CD4-positive, CD25-positive, alpha-beta regulatory T cell (primary cell): Measurements from ENCODE around the gene DTNB. TPM values are rescaled to one million over a fixed set of nuclear protein-coding genes. Genes with fewer than 3 reads are reported as not detected.
A peak's percentile ranks its signal among the peaks of the same experiment; 100 is the strongest.

Source experiments
- ATAC-seq, 2 donors: fragments of 150-1000 bp; cut with Tn5 transposase; one replicate each; pipeline ENCODE4 v1.10.0; 2021; ENCODE audit warnings: low read depth in 2 of 2, moderate number of reproducible peaks in 2 of 2, moderate library complexity in 1 of 2
- DNase-seq, 3 donors: peaks; one replicate each; pipeline versions ENCODE4 v3.0.0 to v3.0.0-alpha.2; 2012 to 2022; ENCODE audit warnings: mixed read lengths in 1 of 3
- H3K27ac ChIP-seq: one replicate; pipeline ENCODE4 v1.7.0; 2013; ENCODE audit warnings: mild to moderate bottlenecking, low read length; ENCODE audit not compliant: insufficient read depth, poor library complexity, severe bottlenecking
- H3K27me3 ChIP-seq: one replicate; pipeline ENCODE4 v1.7.0; 2013; ENCODE audit warnings: low read length; ENCODE audit not compliant: control insufficient read depth, insufficient read depth
- H3K36me3 ChIP-seq: one replicate; pipeline ENCODE4 v1.7.0; 2013; ENCODE audit warnings: mild to moderate bottlenecking, low read length, moderate library complexity; ENCODE audit not compliant: control insufficient read depth, insufficient read depth
- H3K4me1 ChIP-seq: 2 replicates; pipeline ENCODE4 v1.7.0; 2013; ENCODE audit warnings: mild to moderate bottlenecking, low read length; ENCODE audit not compliant: insufficient read depth, control insufficient read depth, poor library complexity, severe bottlenecking
- H3K4me3 ChIP-seq: one replicate; pipeline ENCODE4 v1.7.0; 2013; ENCODE audit warnings: low read depth, mild to moderate bottlenecking, low read length, moderate library complexity
- H3K9me3 ChIP-seq, 2 experiments: 1 replicate in 1 of 2; 2 replicates in 1 of 2; pipeline ENCODE4 v1.7.0; 2013; ENCODE audit warnings: low read length in 2 of 2, mild to moderate bottlenecking in 1 of 2, moderate library complexity in 1 of 2; ENCODE audit not compliant: control insufficient read depth in 2 of 2
- H3K27ac Mint-ChIP-seq, 3 donors: one replicate each; pipeline ENCODE4 v1.8.0; 2020 to 2022; ENCODE audit warnings: mild to moderate bottlenecking in 3 of 3, mixed read lengths in 3 of 3, moderate library complexity in 2 of 3
- H3K27me3 Mint-ChIP-seq: one replicate; pipeline ENCODE4 v1.8.0; 2022; ENCODE audit warnings: mild to moderate bottlenecking, mixed read lengths
- H3K36me3 Mint-ChIP-seq: one replicate; pipeline ENCODE4 v1.8.0; 2020; ENCODE audit warnings: mixed read lengths
- H3K4me1 Mint-ChIP-seq, 4 donors: one replicate each; pipeline ENCODE4 v1.8.0; 2020 to 2022; ENCODE audit warnings: mixed read lengths in 4 of 4, mild to moderate bottlenecking in 1 of 4
- H3K4me3 Mint-ChIP-seq, 4 donors: one replicate each; pipeline ENCODE4 v1.8.0; 2020 to 2022; ENCODE audit warnings: mild to moderate bottlenecking in 4 of 4, mixed read lengths in 4 of 4, moderate library complexity in 3 of 4
- H3K9me3 Mint-ChIP-seq, 7 donors: one replicate each; pipeline ENCODE4 v1.8.0; 2020 to 2022; ENCODE audit warnings: mixed read lengths in 7 of 7, mild to moderate bottlenecking in 3 of 7, moderate library complexity in 2 of 7
- polyA plus RNA-seq, 4 donors: library from polyadenylated mRNA; unstranded; fragments of 300-500 nt; fragmentation: Illumina TruSeq; gene quantifications; one replicate each; pipeline ENCODE4 v1.2.3, GENCODE V29; 2021
- total RNA-seq: library from RNA; stranded (reverse); gene quantifications from one replicate; pipeline ENCODE4 v1.2.3, GENCODE V29; 2022

The DTNB gene
- total and polyA plus RNA-seq, 5 donors from 2014 or later = 11.5 to 50.1 (median 15.0) TPM

- H3K36me3 Mint-ChIP-seq = peaks cover 24% of the 10 kb centered on the region
- H3K27me3 ChIP-seq = no peaks in the 10 kb centered on the region
- no peak overlapping the region for H3K4me3 ChIP-seq
- no peak overlapping the region for H3K27ac ChIP-seq
- no peaks in the 10 kb centered on the region for H3K9me3 ChIP-seq
- H3K9me3 Mint-ChIP-seq = no peaks in the 10 kb centered on the region
- H3K27ac Mint-ChIP-seq = no peak overlapping the region
- DNase-seq (no peak), ATAC-seq (no peak)
- peaks cover 14% of the 10 kb centered on the region for H3K4me1 ChIP-seq
- peaks cover 0 to 26% (median 13%) of the 10 kb centered on the region in 4 donors for H3K4me1 Mint-ChIP-seq
- H3K4me3 Mint-ChIP-seq = no peak overlapping the region
- no peaks in the 10 kb centered on the region for H3K27me3 Mint-ChIP-seq
- H3K36me3 ChIP-seq = peaks cover 5% of the 10 kb centered on the region
Measured at GRCh38 chr2:25372405-25373268, 300.7 kb downstream of the DTNB start.

GRCh38 chr2:25371253-25372241 lies 301.8 kb downstream of the DTNB start:
- Histone ChIP-seq H3K4me1 (peaks cover 3% of the 10 kb centered on the region), H3K27me3 (no peaks in the 10 kb centered on the region), H3K9me3 (no peaks in the 10 kb centered on the region), H3K4me3 (no peak overlapping the region), H3K27ac (no peak overlapping the region), H3K36me3 (peaks cover 5% of the 10 kb centered on the region)
- ATAC-seq (no peak), DNase-seq (no peak)
- Mint-ChIP-seq H3K36me3 (peaks cover 22% of the 10 kb centered on the region), H3K4me3 (peak overlapping the region in 1 of 4 donors; percentile 0), H3K27me3 (no peaks in the 10 kb centered on the region), H3K27ac (no peak overlapping the region), H3K9me3 (no peaks in the 10 kb centered on the region), H3K4me1 (peaks cover 0 to 22% (median 5%) of the 10 kb centered on the region in 4 donors)

GRCh38 chr2:25369876-25370275 lies 303.5 kb downstream of the DTNB start:
- H3K9me3 Mint-ChIP-seq = no peaks in the 10 kb centered on the region
- no peak overlapping the region for H3K4me3 ChIP-seq
- no peaks in the 10 kb centered on the region for H3K4me1 ChIP-seq
- DNase-seq = no peak
- no peak overlapping the region for H3K4me3 Mint-ChIP-seq
- peaks cover 5% of the 10 kb centered on the region for H3K36me3 ChIP-seq
- peak overlapping the region in 2 of 3 donors; percentile 12 to 77 for H3K27ac Mint-ChIP-seq
- no peaks in the 10 kb centered on the region for H3K27me3 Mint-ChIP-seq
- peaks cover 15% of the 10 kb centered on the region for H3K36me3 Mint-ChIP-seq
- no peaks in the 10 kb centered on the region for H3K9me3 ChIP-seq
- H3K27ac ChIP-seq = no peak overlapping the region
- peaks cover 0 to 20% (median 3%) of the 10 kb centered on the region in 4 donors for H3K4me1 Mint-ChIP-seq
- H3K27me3 ChIP-seq = no peaks in the 10 kb centered on the region
- ATAC-seq = no peak

GRCh38 chr2:25369439-25369838 lies 303.9 kb downstream of the DTNB start:
- Mint-ChIP-seq H3K27me3 (no peaks in the 10 kb centered on the region), H3K27ac (no peak overlapping the region), H3K4me1 (peaks cover 2 to 24% (median 3%) of the 10 kb centered on the region in 4 donors), H3K36me3 (peaks cover 14% of the 10 kb centered on the region), H3K9me3 (no peaks in the 10 kb centered on the region), H3K4me3 (peak overlapping the region in 2 of 4 donors; percentile 8 to 36)
- H3K4me1 ChIP-seq = peaks cover 4% of the 10 kb centered on the region
- ATAC-seq = no peak
- peaks cover 5% of the 10 kb centered on the region for H3K36me3 ChIP-seq
- no peak overlapping the region for H3K27ac ChIP-seq
- no peaks in the 10 kb centered on the region for H3K27me3 ChIP-seq
- H3K9me3 ChIP-seq = no peaks in the 10 kb centered on the region
- no peak overlapping the region for H3K4me3 ChIP-seq
- DNase-seq = no peak

- H3K4me1 Mint-ChIP-seq = peaks cover 5 to 32% (median 9%) of the 10 kb centered on the region in 4 donors
- H3K4me3 ChIP-seq = no peak overlapping the region
- no peaks in the 10 kb centered on the region for H3K9me3 ChIP-seq
- no peaks in the 10 kb centered on the region for H3K27me3 ChIP-seq
- no peaks in the 10 kb centered on the region for H3K27me3 Mint-ChIP-seq
- H3K27ac Mint-ChIP-seq = peak overlapping the region in 2 of 3 donors; percentile 41 to 42
- no peak overlapping the region for H3K27ac ChIP-seq
- DNase-seq (no peak), ATAC-seq (no peak)
- H3K36me3 ChIP-seq = peaks cover 5% of the 10 kb centered on the region
- H3K36me3 Mint-ChIP-seq = peaks cover 9% of the 10 kb centered on the region
- no peaks in the 10 kb centered on the region for H3K9me3 Mint-ChIP-seq
- H3K4me3 Mint-ChIP-seq = no peak overlapping the region
- H3K4me1 ChIP-seq = peaks cover 12% of the 10 kb centered on the region
Measured at GRCh38 chr2:25368660-25369059, 304.7 kb downstream of the DTNB start.

GRCh38 chr2:25367296-25367695 lies 306.1 kb downstream of the DTNB start:
- no peak for DNase-seq
- H3K4me1 Mint-ChIP-seq = peaks cover 8 to 43% (median 17%) of the 10 kb centered on the region in 4 donors
- no peak overlapping the region for H3K4me3 ChIP-seq

GRCh38 chr2:25366629-25367028 lies 306.7 kb downstream of the DTNB start:
- Mint-ChIP-seq H3K4me3 (peak overlapping the region in 1 of 4 donors; percentile 68), H3K27me3 (no peaks in the 10 kb centered on the region), H3K36me3 (peaks cover 9% of the 10 kb centered on the region), H3K27ac (peak overlapping the region in 1 of 3 donors; percentile 69), H3K4me1 (peaks cover 8 to 47% (median 20%) of the 10 kb centered on the region in 4 donors), H3K9me3 (no peaks in the 10 kb centered on the region)
- no peak overlapping the region for H3K4me3 ChIP-seq
- peaks cover 5% of the 10 kb centered on the region for H3K36me3 ChIP-seq
- no peaks in the 10 kb centered on the region for H3K9me3 ChIP-seq
- no peak overlapping the region for H3K27ac ChIP-seq
- ATAC-seq (no peak), DNase-seq (no peak)
- no peaks in the 10 kb centered on the region for H3K27me3 ChIP-seq
- peaks cover 25% of the 10 kb centered on the region for H3K4me1 ChIP-seq

More at GRCh38 chr2:25367296-25367695, 306.1 kb downstream of the DTNB start:
- Histone ChIP-seq H3K4me1 (peaks cover 22% of the 10 kb centered on the region), H3K36me3 (peaks cover 5% of the 10 kb centered on the region), H3K9me3 (no peaks in the 10 kb centered on the region), H3K27me3 (no peaks in the 10 kb centered on the region), H3K27ac (no peak overlapping the region)
- ATAC-seq = no peak
- H3K27ac Mint-ChIP-seq = peak overlapping the region in 1 of 3 donors; percentile 69
- H3K36me3 Mint-ChIP-seq = peaks cover 9% of the 10 kb centered on the region
- H3K9me3 Mint-ChIP-seq = no peaks in the 10 kb centered on the region
- H3K4me3 Mint-ChIP-seq = no peak overlapping the region
- no peaks in the 10 kb centered on the region for H3K27me3 Mint-ChIP-seq
